NCI-H1694 treated with DMSO at 0.1 percent for 48 hours (cell line): Measurements from ENCODE around the gene FGD5.

Experiments used
- DNase-seq: peaks from one replicate; lab custom pipeline; 2025; lab: John Stamatoyannopoulos, UW

The FGD5 gene

DNA sequence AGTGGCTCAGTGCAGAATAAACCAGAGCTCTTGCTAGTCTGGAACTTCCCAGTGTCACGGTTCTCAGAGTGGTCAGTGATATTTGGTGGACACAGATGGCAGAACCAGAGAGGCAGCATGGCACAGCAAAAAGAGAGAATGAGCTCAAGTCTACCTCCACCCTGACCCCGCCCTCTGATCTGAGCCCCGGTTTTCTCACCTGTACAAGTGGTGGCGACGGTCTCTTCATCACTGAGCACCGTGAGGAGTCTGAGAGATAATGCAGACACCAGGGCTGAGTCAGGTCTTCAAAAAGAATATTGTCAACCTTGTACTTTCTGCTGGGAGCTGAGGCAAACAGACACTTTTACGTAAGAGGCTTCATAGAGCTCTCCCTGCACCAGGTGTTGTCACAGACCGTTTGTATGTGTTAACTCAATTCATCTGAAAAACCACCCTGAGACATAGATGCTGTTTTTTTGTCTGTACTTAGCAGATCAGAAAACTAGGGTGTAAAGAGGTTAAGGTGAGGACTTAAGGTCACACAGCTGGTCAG, 13.2 kb downstream of the FGD5 start:
- no peak for DNase-seq

DNA sequence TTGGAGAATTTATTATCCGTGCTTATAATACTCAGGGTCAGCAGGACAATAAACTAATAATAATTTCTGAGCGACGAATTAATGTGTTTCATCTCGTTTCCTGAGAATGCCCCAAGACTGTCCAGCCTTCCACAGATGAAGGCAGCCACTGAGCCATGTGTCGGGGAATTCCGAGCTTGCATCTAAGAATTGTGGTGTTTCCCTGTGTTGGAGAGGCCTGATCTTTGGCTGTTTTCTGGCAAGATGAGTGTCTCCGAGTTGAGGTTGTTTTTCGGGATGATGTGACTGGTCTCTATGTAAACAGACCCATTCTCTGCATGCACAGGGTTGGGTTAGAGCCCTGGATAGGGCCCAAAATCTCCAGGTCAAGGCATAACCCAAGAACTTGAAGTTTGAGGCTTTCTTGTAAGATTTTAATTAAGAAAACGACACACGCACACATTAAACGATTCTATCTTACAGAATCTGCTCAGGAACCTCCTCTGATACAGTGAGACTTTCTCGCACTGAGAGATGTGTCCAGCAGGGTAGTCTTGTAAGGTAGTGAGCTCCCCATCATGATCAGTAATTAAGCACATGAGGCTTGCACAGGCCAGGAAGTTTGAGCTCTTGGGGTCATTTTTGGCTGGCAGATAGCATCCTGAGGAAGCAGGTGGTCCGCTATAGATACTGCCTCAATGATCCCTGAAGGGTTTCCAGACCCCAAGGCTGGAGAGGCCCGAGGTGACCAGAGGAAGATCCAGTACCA, 14.4 kb downstream of the FGD5 start:
- DNase-seq, result no peak

DNA sequence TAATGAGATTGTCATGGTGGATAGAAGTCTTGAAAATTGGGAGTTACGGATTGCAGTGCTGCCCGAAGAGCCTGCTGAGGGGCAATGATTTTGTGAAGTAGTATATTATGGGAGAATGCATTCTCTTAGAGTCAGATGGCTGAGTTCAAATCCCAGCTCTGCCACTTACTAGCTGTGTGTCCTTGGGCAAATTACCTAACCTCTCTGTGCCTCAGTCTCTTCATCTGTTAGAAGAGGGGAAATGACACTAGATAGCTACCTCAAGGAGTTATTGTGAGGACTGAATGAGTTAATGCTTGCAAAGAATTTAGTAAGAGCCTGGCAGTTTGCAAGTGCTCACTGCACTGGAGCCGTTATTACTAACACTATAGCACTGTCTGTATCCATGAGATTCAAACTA, 15.4 kb downstream of the FGD5 start:
- DNase-seq, result no peak

DNA sequence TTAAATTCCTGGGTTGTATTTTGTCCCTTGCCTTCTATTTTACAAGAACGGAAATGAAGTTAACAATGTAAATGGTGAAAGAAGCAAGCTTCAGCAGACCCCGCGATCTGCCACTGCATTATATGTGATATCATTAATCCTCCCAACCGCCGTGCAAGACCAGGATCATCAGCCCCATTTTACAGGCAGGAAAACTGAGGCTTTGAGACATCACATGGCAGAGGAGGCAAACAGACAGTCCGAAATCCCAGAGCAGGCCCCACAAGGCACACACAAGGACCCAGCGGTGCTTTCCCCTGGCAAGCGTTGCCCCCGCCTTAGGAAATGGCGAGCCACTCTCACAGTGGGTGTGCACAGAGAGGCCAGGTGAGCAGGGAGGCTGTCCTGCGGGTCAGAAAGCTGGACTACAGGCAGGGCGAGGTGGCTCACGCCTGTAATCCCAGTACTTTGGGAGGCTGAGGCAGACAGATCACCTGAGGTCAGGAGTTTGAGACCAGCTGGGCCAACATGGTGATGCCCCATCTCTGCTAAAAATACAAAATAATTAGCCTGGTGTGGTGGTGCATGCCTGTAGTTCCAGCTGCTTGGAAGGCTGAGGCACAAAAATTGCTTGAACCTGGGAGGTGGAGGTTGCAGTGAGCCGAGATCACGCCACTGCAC, 16.2 kb downstream of the FGD5 start:
- DNase-seq, result no peak

DNA sequence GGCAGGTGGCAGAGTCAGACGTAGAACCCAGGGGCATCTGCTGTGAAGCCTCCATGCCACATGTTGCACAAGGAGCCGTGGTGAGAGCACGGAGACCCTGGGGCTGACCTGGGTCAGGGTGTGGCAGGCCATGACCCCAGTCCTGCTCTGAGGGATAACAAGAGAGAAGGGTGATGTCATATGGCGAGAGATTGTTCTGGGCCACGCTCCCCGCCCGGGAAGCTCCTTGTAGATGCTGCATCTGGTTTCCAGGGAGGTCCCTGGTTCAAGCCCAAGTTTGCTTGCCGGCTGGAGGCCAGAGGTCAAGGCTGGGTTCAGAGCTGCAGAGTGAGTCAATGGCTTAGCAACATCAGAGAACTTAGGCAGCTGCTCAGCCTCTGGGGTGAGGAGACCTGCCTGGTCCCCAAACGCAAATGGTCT, 17.3 kb downstream of the FGD5 start:
- DNase-seq, result no peak

DNA sequence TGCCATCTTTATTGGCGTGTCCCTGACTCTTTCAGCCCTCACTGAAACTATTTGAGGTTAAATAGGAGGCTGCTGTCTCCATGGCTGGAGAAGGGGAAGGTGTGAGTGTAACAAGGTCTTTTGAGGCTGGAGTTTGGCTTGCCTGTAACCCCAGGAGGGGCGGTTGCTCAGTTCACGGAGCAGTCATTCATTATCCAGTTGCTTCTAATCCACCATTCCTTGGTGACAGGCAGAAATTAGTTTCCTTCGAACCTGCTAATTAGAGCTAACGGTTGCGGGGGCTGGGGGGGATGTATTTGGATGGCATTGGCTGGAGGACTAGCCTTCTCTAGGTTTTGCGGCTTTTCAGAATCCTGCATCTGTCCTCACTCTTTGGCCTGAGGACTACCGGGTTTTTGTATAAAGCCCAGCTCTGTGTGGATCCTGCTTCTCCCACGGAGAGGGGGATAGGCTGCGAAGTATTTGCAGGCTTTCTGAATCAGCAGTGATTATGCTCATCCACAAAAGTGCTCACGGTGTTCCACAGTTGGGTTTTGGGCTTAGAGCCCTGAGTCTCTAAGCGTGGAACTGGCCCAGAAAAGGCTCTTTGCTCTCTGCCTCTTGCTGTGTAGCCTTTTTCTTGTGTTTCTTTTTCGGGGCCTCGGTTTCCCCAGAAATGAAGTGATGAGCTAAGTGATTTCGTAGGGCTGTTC, 18.6 kb downstream of the FGD5 start:
- no peak for DNase-seq

DNA sequence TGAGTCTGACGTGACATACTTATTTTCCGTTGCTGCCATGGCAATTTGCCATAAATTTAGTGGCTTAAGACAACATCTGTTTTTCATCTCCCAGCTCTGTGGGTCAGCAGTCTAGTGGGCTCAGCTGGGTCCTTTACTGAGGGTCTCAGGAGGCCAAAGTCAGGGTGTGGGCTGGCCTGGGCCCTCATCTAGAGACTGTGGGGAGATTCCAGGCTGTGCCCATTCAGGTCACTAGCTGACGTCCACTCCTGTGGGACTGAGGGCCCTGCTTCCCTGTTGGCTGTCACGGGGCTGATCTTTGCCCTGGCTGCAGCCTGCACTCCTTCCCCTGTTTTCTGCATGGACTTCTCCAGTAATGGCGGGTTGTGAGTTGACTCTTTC, 19.1 kb downstream of the FGD5 start:
- no peak for DNase-seq

DNA sequence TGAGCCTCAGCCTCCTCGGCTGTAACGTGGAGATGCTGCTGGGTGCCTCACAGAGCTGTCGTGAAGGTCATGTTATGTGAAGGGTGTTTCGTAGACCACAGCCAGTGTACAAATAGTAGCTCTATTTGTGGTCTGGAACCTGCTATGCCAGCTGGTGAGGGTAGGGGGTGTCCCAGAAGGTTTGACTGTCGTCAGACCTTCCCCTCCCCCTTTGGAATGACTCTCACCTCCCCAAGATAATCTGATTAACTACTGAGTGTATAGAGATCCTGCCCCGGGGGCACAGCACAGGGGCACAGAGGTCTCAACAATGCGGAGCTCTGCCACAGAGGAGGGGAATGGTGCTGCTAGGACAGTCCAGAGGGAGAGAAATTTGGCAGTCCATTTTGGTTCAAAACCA, 20.5 kb downstream of the FGD5 start:
- DNase-seq, result no peak

DNA sequence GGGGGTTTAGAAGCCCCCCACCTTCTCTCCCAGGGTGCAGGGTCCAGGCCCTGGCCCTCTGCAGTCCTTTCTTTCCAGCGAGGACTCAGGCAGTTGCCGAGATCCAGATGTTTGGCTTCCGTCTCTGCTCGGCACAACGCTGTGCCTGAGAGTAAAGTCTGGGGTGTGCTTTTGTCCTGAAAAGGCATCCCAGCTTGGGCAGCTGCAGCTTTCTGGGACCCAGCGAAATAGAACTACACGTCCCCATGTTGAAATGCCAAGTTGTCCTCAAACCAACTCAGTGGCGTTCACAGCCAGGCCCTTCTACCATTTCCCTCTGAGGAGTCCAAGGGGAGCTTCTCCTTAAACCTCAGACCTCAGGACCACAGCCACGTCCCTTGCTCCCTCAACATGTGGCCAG, 23.1 kb downstream of the FGD5 start:
- DNase-seq, result no peak

DNA sequence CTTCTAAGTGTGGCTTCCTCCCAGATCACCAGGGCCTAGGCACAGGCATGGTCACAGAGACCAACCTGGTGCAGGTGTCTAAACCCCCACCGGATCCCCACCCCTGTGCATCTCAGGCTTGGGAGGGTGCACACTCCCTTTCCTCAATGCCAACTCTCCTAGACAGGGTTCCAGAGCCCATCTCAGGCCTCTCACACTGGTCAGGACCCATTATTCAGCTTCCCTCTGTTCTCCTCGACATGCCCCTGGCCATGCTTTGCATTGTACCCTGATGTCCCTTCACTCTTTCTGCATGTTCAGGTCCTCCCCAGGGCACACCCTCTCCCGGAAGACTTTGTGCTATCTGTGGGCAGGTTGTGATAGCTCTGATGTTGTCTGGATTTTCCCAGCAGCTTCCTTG, 23.5 kb downstream of the FGD5 start:
- no peak for DNase-seq

DNA sequence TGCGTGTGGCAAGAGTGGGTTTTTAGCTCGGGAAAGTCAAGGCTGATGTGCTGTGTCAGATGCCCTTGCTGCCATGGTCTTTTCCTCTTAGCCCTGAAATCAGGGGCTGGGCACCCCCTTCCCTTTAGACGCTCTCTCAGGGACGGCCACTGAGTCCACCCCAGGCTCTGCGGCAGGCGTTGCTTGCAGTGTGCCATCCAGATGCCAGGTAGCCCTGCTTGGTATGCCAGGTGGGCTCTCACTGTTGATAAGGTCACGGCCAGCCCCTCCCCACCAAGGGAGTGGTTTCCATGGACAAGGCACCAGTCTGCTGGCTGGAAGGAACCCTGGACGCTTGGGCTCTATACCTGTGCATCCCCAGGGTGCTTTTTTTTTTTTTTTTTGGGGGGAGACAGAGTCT, 24.6 kb downstream of the FGD5 start:
- DNase-seq, result no peak

DNA sequence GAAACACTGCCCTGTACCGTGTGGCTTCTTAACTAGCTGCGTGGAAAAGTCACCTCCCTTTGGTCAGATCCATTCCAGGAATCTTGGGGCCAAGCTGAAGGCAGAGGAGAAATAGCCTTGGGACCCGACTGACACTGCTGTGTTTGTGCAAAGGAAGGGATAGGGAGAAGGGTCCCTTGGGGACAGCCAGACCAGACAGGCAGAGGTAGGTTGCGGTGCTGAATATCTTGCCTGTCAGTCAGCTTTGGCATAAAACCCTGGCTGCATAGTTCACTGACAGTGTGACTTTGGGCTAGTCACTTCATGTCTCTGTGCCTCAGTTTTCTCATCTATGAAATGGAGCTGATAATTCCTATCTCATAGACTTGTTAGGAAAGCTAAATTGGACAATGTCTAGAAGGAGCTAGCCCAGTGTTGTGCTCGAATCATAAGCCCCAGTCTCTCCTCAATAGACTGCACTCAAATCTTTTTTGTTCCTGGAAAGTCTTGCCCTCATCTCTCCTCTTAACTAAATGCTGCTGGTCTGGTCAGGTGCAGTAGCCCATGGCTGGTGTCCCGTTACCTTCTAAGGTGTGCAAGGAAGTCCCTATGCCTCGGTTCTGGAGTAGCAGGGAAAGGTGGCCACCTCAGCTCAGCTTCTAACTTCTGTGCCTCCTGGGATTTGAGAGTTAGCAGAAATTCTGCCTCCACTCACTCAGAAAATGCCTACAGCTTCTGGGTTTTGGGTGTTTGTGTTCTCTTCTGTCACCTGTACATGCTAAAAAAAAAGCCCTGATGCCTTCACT, 25.8 kb downstream of the FGD5 start:
- DNase-seq, result no peak

DNA sequence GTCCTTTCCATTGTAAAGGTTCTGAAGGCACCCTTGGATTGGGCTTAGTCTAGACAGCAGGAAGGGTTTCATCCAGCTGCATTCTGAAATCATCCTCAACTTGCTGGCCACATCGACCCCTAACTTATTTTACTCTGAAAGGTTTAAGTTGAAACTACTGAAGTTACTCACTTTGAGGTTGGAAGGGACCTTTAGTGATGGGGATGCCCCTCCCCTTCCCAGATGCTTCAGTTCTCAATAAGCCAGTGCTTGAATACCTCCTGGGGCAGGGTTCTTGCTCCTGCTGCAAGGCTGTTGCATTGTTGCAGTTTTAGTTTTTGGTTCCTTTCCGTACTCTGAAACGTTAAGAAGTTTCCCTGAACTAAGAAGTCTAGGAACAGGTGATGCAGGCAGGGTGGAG, 26.4 kb downstream of the FGD5 start:
- no peak for DNase-seq

DNA sequence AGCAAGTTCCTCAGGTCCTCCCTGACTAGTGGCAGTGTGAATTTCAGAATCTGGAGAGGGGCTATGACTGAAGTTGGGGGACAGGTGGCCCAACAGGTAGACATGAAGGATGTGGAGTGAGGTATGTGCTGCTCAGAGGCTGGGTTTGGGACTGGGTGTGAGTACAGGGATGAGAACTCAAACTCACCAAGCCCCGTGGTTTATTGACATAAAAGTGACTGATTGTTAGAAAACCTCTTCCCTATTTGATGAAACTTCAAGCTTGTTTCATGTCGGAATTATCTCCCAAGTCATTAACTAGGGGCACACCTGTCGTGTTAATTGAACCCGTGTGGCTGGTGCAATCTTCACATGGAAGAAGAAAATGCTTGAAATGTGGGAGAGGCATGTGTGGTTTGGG, 27.1 kb downstream of the FGD5 start:
- DNase-seq, result no peak

DNA sequence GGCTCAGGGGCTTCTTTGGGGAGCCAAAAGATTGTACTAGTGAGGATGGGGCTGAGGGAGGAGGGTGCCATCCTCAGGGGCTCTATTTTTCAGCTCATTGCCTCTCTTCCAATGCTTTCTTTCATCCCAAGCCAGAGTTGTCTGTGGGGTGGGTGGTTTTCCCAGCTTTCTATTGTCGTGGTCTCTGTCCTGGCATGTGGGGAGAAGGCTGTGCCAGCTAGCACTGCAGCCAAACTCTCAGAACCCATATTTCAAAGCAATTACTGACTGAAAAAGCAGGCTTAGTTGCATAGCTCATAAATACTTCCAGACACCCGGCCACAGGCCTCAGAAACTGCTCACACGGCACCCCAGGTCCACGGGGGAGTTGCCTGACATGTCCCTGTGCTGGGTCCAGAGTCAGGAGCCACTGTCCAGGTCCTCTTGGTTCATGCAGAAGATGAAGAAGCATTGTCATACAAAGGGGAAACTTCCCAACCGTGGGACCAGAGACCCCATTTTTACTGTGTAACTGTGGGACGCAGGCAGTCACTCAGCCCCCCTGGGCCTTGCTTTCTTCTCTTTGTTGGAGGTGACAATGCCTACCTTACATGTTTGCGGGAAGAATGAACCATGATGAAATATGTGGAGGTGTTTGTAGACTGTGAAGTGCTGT, 27.6 kb downstream of the FGD5 start:
- no peak for DNase-seq

DNA sequence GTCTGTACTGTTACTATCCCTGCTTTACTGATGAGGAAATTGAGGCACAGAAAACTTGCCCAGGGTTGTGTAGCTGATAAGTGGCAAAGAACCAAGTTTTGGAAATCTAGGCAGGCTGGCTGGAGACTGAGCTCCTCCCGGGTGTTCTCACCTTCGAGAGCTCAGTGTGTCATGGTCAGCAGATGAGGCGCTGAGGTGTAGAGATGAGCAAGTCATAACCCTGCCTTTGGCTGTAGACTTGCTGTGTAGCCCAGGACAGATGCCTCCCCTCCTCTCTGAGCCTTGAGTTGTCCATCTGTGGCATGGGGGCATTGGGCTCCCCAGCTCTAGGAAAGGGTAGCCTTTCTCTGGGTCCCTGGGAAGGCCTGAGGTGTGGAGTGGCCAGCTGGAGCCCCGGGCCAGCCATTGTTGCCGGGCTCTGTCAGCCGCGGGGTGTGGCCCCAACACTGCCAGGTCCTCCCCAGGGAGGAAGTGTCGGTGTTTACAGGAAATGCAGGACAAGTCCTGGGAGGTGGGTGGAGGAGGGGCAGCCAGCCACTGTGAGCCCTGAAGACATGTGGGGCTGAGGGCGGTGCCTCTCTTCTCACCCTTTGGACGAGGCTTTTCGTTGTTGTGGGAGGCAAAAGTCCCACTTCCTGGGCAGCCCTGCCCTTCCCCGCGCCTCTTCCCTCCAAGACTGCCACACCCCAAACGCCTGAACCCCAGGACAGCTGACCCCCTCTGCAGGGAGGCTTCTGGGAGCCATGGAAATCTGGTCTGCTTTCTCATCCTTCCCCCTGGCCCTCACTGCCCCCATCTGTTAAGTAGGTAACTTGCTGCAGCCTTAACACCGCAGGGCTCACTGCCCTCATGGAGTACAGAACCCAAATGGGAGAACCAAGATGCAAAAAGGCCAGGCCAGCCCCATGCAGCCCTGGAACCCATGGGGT, 29.1 kb downstream of the FGD5 start:
- no peak for DNase-seq

DNA sequence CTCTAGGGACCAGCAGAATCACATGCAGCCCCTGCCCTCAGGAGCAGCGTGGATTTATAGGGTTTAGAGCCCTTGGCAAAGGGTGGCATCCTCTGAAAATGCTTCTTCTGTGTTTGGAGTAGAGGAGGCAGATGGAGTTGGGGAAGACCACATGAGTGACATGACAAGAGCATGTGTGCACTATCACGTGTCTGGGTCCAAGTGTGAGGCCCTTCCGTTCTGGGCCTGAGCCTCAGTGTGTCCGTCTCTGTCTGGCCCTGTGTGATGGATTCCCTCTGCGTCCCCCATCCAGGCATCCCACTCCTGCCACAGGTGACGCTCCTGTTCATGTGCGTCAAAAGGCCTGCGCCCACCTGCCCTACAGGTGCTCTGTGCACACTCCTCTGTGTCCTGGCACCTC, 30.1 kb downstream of the FGD5 start:
- DNase-seq, result no peak

DNA sequence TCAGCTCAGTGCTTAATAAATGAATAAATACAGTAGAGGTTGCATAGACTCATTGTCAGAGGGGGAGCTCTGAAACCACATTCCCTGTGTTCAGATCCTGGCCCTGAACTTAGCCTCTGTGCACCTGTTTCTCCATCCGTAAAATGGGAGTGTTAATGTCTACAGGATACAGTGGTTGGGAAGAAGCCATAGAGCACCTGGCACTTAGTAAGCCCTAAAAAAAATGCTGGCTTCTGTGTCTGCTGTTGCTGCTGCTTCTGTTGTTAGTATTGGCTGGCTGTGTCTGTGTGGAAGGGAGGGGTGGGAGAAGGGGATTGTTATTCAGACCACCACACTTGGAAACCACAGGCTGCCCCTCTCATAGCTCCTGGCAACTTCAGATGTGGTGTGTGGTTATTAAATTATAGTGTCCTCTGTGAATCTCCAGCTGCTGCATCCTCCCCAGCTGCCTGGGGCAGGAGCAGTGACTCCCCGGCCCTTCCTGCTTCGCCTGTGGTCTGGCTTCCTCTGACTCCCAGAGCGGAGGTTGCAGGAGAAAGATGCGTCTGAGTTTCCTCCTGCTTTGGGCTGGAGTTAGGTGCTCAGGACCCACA, 31.0 kb downstream of the FGD5 start:
- DNase-seq, result no peak

DNA sequence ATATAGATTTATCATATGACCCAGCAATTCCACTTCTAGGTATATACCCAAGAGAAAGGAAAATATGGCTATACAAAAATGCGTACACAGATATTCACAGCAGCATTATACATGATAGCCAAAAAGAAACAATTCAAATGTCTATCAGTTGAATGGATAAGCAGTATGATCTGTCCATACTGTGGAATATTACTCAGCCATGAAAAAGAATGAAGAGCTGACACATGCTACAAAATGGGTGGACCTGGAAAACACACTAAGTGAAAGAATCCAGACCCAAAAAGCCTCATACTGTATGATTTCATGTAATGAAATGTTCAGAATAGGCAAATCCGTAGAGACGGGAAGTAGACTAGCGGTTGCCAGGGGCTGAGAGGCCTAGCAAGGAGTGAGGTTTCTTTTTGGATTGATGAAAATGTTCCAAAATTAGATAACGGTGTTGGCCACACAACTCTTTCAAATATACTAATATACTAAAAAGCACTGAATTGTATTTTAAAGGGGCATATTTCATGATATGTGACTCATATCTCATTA, 33.4 kb downstream of the FGD5 start:
- no peak for DNase-seq

DNA sequence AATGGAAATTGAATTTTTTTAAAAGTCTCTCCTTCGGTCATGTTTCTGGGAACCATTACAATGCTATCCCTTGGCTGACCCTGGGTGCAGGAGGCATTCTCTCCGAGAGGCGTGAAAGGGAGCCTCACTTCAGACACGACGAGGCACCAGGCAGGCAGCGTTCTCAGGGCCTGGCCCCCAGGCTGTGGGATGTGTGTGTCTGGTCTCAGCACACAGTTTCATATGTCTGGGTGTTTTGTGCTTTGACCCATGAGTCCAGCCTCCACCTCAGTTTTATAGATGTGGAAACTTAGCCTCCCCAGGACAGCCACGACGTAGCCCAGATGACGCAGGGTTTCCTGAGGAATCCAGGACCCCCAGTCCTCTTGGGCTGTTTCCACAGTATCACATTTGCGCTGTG, 34.0 kb downstream of the FGD5 start:
- DNase-seq, result no peak
